ENCODE results near the gene TNC. TPM values are rescaled to one million over a fixed set of nuclear protein-coding genes. Genes with fewer than 3 reads are reported as not detected.

Gene TNC
- total and polyA plus RNA-seq, 2 donors (not counting 1 experiment from before 2014, with no cell fraction given), result not detected

- no peak overlapping the region for H3K4me3 ChIP-seq (ENCODE audit: control extremely low read depth in 1 of 5, extremely low read depth in 1 of 5, insufficient read depth in 1 of 5, low read depth in 2 of 5, low read length in 4 of 5)
Observed at GRCh38 chr9:114989600-114990410, 128.2 kb downstream of the TNC start.

More at GRCh38 chr9:114989600-114990410, 128.2 kb downstream of the TNC start:
- Mint-ChIP-seq H3K9me3 (ENCODE audit: insufficient read depth) (no peaks in the 10 kb centered on the region), H3K4me1 (peaks cover 5% of the 10 kb centered on the region), H3K4me3 (no peak overlapping the region), H3K27me3 (no peaks in the 10 kb centered on the region), H3K27ac (no peak overlapping the region)
- no peak overlapping the region for H2AFZ ChIP-seq (ENCODE audit: insufficient read depth, low read depth, low read length, poor library complexity, severe bottlenecking)
- ChIA-PET POLR2A (no interaction called here), CTCF (no interaction called here)
- ATAC-seq (ENCODE audit: low read depth), result no peak
- no peak overlapping the region for H3K9ac ChIP-seq (ENCODE audit: low read length)
- H3K27me3 ChIP-seq (replicated peaks in 1 of 4; ENCODE audit: control extremely low read depth in 1 of 4, control insufficient read depth in 3 of 4, insufficient read depth in 4 of 4, low read length in 3 of 4), result no peaks in the 10 kb centered on the region
- no peaks in the 10 kb centered on the region for H4K20me1 ChIP-seq (ENCODE audit: control insufficient read depth, insufficient read depth, low read length, poor library complexity, severe bottlenecking)
- H3K36me3 ChIP-seq (replicated peaks in 1 of 2; ENCODE audit: control extremely low read depth in 1 of 2, control insufficient read depth in 1 of 2, extremely low read depth in 1 of 2, insufficient read depth in 2 of 2, low read length in 1 of 2), result no peaks in the 10 kb centered on the region
- peaks cover 0 to 5% of the 10 kb centered on the region in 2 donors for H3K4me1 ChIP-seq (ENCODE audit: control insufficient read depth in 2 of 2, insufficient read depth in 2 of 2, low read length in 2 of 2)
- intact Hi-C loops (cut with micrococcal nuclease), result no loop called here
- H3K9me3 ChIP-seq (ENCODE audit: control extremely low read depth in 1 of 3, control insufficient read depth in 2 of 3, insufficient read depth in 1 of 3, low read length in 2 of 3), result no peaks in the 10 kb centered on the region
- H3K79me2 ChIP-seq (ENCODE audit: control insufficient read depth, insufficient read depth, low read length), result no peaks in the 10 kb centered on the region
- 21% methylated on average over 3 of the region's 4 CpGs for WGBS (ENCODE audit: insufficient coverage)
- no peak for DNase-seq
- TF ChIP-seq EZH2 (IDR thresholded peaks at IDR 0.05; ENCODE audit: borderline replicate concordance, insufficient read depth, low read depth, low read length, poor library complexity, severe bottlenecking), result no peak
- TF ChIP-seq, protein P1, sequence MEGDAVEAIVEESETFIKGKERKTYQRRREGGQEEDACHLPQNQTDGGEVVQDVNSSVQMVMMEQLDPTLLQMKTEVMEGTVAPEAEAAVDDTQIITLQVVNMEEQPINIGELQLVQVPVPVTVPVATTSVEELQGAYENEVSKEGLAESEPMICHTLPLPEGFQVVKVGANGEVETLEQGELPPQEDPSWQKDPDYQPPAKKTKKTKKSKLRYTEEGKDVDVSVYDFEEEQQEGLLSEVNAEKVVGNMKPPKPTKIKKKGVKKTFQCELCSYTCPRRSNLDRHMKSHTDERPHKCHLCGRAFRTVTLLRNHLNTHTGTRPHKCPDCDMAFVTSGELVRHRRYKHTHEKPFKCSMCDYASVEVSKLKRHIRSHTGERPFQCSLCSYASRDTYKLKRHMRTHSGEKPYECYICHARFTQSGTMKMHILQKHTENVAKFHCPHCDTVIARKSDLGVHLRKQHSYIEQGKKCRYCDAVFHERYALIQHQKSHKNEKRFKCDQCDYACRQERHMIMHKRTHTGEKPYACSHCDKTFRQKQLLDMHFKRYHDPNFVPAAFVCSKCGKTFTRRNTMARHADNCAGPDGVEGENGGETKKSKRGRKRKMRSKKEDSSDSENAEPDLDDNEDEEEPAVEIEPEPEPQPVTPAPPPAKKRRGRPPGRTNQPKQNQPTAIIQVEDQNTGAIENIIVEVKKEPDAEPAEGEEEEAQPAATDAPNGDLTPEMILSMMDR (IDR thresholded peaks at IDR 0.05), result no peak
- H3K27ac ChIP-seq (ENCODE audit: low read length in 2 of 2), result no peak overlapping the region
- H3K4me2 ChIP-seq (replicated peaks; ENCODE audit: low read depth, low read length, poor library complexity, severe bottlenecking), result no peak overlapping the region

Measured in B cell (primary cell).